Liver (tissue), 3 donors: Measurements from ENCODE around the gene TMEM218.

ENCODE experiments used
- CTCF ChIP-seq: fragments of 150-350 bp; IDR thresholded peaks from 2 replicates; pipeline ENCODE4 v1.5.1; 2017; ENCODE audit warnings: improper control_type of control experiment, low read depth, low read length; ENCODE audit not compliant: missing input control
- RXRA ChIP-seq, 2 donors: IDR thresholded peaks; 2 replicates each; pipeline ENCODE4 v1.6.1; 2017 to 2018; ENCODE audit warnings: antibody characterized with exemption in 2 of 2, mild to moderate bottlenecking in 1 of 2
- donor health status: healthy.
- donor health status: healthy.

- TF ChIP-seq CTCF: no peak
- no peak for TF ChIP-seq RXRA (IDR thresholded peaks at IDR 0.05)
Observed at GRCh38 chr11:125148011-125148410, 36.6 kb upstream of the TMEM218 start.
